Omental fat pad (tissue), 4 donors: ENCODE measurements around the gene NCAPD2. TPM values are rescaled to one million over a fixed set of nuclear protein-coding genes. Genes with fewer than 3 reads are reported as not detected.

Source experiments
- ATAC-seq: fragments of 150-250 bp; one replicate; pipeline ENCODE4 v1.9.1; 2016; ENCODE audit warnings: mild to moderate bottlenecking, moderate library complexity; ENCODE audit not compliant: low FRiP score
- DNase-seq: peaks from one replicate; pipeline ENCODE4 v3.0.0-alpha.2; 2019; ENCODE audit warnings: low spot score
- total RNA-seq, 4 donors: library from RNA; depleted of rRNA; stranded (reverse); fragments of >200 nt; gene quantifications; one replicate each; pipeline ENCODE4 v1.1.0, GENCODE V29; 2016
- TF ChIP-seq, protein P1 (sequence below), 3 donors: fragments of 450-650 bp; IDR thresholded peaks; one replicate each; pipeline ENCODE4 v1.5.1; 2016 to 2017; ENCODE audit warnings: antibody characterized with exemption in 3 of 3, mild to moderate bottlenecking in 3 of 3, moderate library complexity in 2 of 3

Gene NCAPD2
- total RNA-seq, 4 donors from 2014 or later, result 10.6 to 36.3 (median 20.7) TPM

GRCh38 chr12:6526766-6527525 is 33.0 kb downstream of the NCAPD2 start:
- TF ChIP-seq, protein P1, sequence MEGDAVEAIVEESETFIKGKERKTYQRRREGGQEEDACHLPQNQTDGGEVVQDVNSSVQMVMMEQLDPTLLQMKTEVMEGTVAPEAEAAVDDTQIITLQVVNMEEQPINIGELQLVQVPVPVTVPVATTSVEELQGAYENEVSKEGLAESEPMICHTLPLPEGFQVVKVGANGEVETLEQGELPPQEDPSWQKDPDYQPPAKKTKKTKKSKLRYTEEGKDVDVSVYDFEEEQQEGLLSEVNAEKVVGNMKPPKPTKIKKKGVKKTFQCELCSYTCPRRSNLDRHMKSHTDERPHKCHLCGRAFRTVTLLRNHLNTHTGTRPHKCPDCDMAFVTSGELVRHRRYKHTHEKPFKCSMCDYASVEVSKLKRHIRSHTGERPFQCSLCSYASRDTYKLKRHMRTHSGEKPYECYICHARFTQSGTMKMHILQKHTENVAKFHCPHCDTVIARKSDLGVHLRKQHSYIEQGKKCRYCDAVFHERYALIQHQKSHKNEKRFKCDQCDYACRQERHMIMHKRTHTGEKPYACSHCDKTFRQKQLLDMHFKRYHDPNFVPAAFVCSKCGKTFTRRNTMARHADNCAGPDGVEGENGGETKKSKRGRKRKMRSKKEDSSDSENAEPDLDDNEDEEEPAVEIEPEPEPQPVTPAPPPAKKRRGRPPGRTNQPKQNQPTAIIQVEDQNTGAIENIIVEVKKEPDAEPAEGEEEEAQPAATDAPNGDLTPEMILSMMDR (IDR thresholded peaks at IDR 0.05), result no peak
- no peak for ATAC-seq
- no peak for DNase-seq

DNA sequence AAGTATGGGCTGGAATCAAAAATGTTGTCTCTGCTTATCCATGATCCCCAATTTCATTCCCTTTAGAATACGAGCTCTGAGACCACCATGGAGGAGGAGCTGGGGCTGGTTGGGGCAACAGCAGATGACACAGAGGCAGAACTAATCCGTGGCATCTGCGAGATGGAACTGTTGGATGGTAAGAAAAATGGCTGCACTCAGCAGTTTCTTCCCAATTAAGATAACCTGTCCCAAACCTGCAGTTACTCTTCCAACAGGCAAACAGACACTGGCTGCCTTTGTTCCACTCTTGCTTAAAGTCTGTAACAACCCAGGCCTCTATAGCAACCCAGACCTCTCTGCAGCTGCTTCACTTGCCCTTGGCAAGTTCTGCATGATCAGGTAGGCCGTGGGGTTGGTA is 33.8 kb downstream of the NCAPD2 start:
- ATAC-seq, result no peak
- no peak for DNase-seq
- TF ChIP-seq, protein P1 (IDR thresholded peaks at IDR 0.05), result no peak

GRCh38 chr12:6528539-6529235 is 34.8 kb downstream of the NCAPD2 start:
- no peak for ATAC-seq

GRCh38 chr12:6529291-6529737 is 35.4 kb downstream of the NCAPD2 start:
- no peak for ATAC-seq
- TF ChIP-seq, protein P1 (IDR thresholded peaks at IDR 0.05), result no peak
- DNase-seq, result no peak

More at GRCh38 chr12:6528539-6529235, 34.8 kb downstream of the NCAPD2 start:
- no peak for DNase-seq
- TF ChIP-seq, protein P1 (IDR thresholded peaks at IDR 0.05), result no peak

DNA sequence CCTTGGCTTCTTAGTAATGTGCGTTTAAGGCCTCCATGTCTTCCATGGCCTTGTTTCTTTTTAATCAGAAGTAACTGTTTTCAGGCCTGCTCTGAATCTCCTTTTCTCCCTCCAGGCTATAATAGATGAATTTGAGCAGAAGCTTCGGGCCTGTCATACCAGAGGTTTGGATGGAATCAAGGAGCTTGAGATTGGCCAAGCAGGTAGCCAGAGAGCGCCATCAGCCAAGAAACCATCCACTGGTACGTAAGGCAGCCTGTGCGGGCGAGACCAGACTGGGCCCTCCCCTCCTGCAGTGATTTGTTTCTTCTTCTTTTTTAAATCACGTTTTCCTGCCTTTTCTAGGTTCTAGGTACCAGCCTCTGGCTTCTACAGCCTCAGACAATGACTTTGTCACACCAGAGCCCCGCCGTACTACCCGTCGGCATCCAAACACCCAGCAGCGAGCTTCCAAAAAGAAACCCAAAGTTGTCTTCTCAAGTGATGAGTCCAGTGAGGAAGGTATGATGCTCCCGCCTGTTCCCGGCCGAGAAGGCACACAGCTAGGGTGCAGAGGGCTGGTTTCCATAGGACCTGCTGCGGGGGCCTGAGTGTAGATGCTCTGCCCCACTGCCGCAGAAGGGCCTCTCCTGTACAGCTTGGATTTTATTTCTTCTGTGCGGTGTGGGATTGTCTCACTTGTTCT is 36.8 kb downstream of the NCAPD2 start:
- DNase-seq (no peak), ATAC-seq (no peak)
- TF ChIP-seq, protein P1 (IDR thresholded peaks at IDR 0.05), result no peak

DNA sequence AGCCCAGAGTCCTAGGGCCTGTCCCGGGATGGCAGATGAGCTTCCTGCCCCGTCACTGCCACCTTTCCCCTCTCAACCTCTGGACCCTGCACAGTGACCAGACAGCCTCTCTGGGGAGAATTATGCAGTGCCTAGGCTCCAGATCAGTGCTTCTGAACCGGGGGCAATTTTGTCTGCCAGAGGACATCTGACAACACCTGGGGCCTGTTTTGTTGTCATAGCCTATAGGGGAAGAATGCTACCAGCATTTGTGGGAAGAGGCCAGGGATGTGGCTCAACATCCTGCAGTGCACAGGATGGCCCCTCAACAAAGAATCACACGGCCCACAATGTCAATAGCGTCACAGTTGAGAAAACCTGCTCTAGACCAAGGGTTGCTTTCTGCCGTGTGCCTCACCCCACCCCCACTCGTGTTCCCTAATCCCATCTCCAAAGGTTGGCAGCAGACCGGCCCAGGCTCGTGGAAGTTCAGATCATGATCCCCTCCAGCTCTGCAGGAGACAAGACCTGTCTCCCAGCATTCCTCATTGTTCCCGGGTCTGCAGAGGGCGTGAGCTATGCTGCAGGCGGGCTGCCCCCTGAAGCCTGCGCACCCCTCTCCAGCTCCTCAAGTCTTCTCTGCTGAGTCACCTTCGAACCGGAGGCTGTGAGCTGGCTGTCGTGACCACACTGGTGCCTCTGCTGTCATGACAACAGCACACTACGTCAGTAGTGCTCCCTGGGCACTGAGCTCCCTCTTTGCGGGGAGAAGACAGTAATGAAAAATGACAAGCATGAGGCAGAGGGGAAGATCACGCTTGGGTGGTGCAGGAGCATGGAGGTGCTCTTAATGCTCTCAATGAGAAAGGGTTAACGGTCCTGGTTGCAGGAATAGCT is 38.4 kb downstream of the NCAPD2 start:
- DNase-seq, result no peak
- peak; percentile 38 for ATAC-seq
- TF ChIP-seq, protein P1 (IDR thresholded peaks at IDR 0.05), result no peak
